Measurements from ENCODE around the gene ARSK. TPM values are rescaled to one million over a fixed set of nuclear protein-coding genes. Genes with fewer than 3 reads are reported as not detected.

The ARSK gene
- total and polyA plus RNA-seq, 2 of the 13 experiments (the other 11 are each of a cell fraction or from before 2014, with no cell fraction given), result 7.9 TPM

DNA sequence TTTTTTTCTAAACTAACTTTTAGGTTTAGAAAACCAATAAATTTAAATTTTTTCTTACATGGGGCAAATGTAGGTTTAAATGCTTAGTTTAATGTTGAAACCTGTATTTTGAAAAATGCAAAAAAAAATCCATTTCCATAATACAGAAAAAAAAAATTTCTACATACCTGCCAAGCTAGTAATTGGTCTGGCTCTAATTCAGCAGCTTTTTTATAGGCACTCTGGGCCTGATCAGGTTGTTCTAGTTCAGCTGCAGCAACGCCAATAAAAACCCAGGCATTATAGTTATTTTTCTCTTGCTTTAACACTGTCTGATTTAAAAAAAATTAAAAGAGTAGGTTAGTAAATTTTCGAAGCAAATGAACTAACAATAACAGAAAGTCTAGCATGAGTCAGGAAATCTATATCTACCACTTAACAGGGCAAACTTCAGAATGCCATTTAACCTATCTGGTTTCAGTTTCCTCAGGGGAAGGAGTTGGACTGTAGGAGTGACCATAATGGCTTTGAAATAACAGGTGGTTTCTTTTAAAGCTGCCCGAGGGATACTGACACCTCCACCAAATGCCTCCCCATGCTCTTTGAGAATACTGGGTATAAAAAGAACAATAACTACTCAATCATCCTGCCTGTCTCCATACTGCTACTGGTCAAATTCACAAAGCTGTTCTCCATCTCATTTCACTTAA lies 11.7 kb upstream of the ARSK start:
- Histone ChIP-seq H3K9ac (ENCODE audit: insufficient read depth, low read depth, low read length) (no peak overlapping the region), H4K20me1 (ENCODE audit: insufficient read depth, low read length) (no peaks in the 10 kb centered on the region), H3K27ac (ENCODE audit: extremely low read length, insufficient read depth, low read length) (no peak overlapping the region), H3K36me3 (replicated peaks in 1 of 2; ENCODE audit: control insufficient read depth in 1 of 2, insufficient read depth in 2 of 2, low read length in 2 of 2) (peaks cover 3 to 58% of the 10 kb centered on the region in 2 experiments), H3K4me3 (replicated peaks in 1 of 3; ENCODE audit: insufficient read depth in 1 of 3, low read depth in 2 of 3, low read length in 3 of 3) (no peak overlapping the region), H3K4me2 (ENCODE audit: low read depth, low read length) (no peak overlapping the region), H3K79me2 (ENCODE audit: insufficient read depth, low read length) (peaks cover 1% of the 10 kb centered on the region), H3K9me3 (ENCODE audit: low read length) (no peaks in the 10 kb centered on the region), H2AFZ (ENCODE audit: low read length) (no peak overlapping the region), H3K27me3 (ENCODE audit: control insufficient read depth in 1 of 2, insufficient read depth in 2 of 2, low read length in 2 of 2) (no peaks in the 10 kb centered on the region), H3K4me1 (ENCODE audit: insufficient read depth, low read length) (no peaks in the 10 kb centered on the region)
- ATAC-seq (no peak), DNase-seq (ENCODE audit: low spot score) (no peak), FAIRE-seq (no peak)
- no TSS peak for BruUV-seq (replicated peaks)
- 87% methylated on average over 3 of the region's 3 CpGs for WGBS (ENCODE audit: low lambda C conversion rate)
- in situ Hi-C loops (cut with HindIII; ENCODE audit: extremely low pct_ligation_motif_present, low pct_unique_long_range_greater_than_20kb) (no loop called here), intact Hi-C loops (cut with micrococcal nuclease; ENCODE audit: unreplicated experiment) (no loop called here)
- POLR2A ChIA-PET, result no interaction called here
- CTCF ChIA-PET (ENCODE audit: low intra/inter-chr PET ratio, low total read pairs), result no interaction called here
- TF ChIP-seq NRL (CRISPR knock-in tag; IDR thresholded peaks at IDR 0.05; ENCODE audit: borderline replicate concordance) (no peak), ZNF446 (CRISPR knock-in tag; IDR thresholded peaks at IDR 0.05) (no peak), KLF12 (CRISPR knock-in tag; IDR thresholded peaks at IDR 0.05; ENCODE audit: borderline replicate concordance) (no peak), ATAD3A (CRISPR knock-in tag; IDR thresholded peaks at IDR 0.05) (no peak), ISL2 (CRISPR knock-in tag; IDR thresholded peaks at IDR 0.05) (no peak), ZNF556 (CRISPR knock-in tag; IDR thresholded peaks at IDR 0.05; ENCODE audit: borderline replicate concordance) (no peak), REPIN1 (CRISPR knock-in tag; IDR thresholded peaks at IDR 0.05; ENCODE audit: borderline replicate concordance, low read depth) (no peak), PAF1 (CRISPR knock-in tag; IDR thresholded peaks at IDR 0.05) (no peak), ZNF124 (CRISPR knock-in tag; IDR thresholded peaks at IDR 0.05) (no peak), HES4 (CRISPR knock-in tag; IDR thresholded peaks at IDR 0.05; ENCODE audit: borderline replicate concordance) (no peak), YY1 (IDR thresholded peaks at IDR 0.05; ENCODE audit: insufficient read depth, insufficient replicate concordance, low read depth, low read length) (no peak), ZFYVE20 (CRISPR knock-in tag; IDR thresholded peaks at IDR 0.05; ENCODE audit: borderline replicate concordance, low read depth) (no peak)
- TF ChIP-seq, protein P1, sequence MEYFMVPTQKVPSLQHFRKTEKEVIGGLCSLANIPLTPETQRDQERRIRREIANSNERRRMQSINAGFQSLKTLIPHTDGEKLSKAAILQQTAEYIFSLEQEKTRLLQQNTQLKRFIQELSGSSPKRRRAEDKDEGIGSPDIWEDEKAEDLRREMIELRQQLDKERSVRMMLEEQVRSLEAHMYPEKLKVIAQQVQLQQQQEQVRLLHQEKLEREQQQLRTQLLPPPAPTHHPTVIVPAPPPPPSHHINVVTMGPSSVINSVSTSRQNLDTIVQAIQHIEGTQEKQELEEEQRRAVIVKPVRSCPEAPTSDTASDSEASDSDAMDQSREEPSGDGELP (IDR thresholded peaks at IDR 0.05; ENCODE audit: borderline replicate concordance, low read depth), result no peak
- TF ChIP-seq, protein P2, sequence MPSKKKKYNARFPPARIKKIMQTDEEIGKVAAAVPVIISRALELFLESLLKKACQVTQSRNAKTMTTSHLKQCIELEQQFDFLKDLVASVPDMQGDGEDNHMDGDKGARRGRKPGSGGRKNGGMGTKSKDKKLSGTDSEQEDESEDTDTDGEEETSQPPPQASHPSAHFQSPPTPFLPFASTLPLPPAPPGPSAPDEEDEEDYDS (CRISPR knock-in tag; IDR thresholded peaks at IDR 0.05), result no peak
- TF ChIP-seq, protein P3, sequence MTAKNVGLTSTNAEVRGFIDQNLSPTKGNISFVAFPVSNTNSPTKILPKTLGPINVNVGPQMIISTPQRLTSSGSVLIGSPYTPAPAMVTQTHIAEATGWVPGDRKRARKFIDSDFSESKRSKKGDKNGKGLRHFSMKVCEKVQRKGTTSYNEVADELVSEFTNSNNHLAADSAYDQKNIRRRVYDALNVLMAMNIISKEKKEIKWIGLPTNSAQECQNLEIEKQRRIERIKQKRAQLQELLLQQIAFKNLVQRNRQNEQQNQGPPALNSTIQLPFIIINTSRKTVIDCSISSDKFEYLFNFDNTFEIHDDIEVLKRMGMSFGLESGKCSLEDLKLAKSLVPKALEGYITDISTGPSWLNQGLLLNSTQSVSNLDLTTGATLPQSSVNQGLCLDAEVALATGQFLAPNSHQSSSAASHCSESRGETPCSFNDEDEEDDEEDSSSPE (CRISPR knock-in tag; IDR thresholded peaks at IDR 0.05), result no peak
- TF ChIP-seq, protein P4, sequence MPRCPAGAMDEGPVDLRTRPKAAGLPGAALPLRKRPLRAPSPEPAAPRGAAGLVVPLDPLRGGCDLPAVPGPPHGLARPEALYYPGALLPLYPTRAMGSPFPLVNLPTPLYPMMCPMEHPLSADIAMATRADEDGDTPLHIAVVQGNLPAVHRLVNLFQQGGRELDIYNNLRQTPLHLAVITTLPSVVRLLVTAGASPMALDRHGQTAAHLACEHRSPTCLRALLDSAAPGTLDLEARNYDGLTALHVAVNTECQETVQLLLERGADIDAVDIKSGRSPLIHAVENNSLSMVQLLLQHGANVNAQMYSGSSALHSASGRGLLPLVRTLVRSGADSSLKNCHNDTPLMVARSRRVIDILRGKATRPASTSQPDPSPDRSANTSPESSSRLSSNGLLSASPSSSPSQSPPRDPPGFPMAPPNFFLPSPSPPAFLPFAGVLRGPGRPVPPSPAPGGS (CRISPR knock-in tag; IDR thresholded peaks at IDR 0.05), result no peak

Measured in HepG2 (cell line).